Hematopoietic multipotent progenitor cell treated with erythropoietin and hydrocortisone succinate and interleukin-3 and kit ligand, for 4 days (in vitro differentiated cells): ENCODE measurements around the gene KAZN.

Experiments used
- DNase-seq: peaks from one replicate; pipeline ENCODE4 v3.0.0-alpha.2; 2015

The KAZN gene

GRCh38 chr1:14679027-14679688 lies 80.7 kb downstream of the KAZN start:
- no peak for DNase-seq

- DNase-seq = no peak
Observed at GRCh38 chr1:14681182-14681581, 82.7 kb downstream of the KAZN start.

- no peak for DNase-seq
Observed at GRCh38 chr1:14682941-14683621, 84.6 kb downstream of the KAZN start.

DNA sequence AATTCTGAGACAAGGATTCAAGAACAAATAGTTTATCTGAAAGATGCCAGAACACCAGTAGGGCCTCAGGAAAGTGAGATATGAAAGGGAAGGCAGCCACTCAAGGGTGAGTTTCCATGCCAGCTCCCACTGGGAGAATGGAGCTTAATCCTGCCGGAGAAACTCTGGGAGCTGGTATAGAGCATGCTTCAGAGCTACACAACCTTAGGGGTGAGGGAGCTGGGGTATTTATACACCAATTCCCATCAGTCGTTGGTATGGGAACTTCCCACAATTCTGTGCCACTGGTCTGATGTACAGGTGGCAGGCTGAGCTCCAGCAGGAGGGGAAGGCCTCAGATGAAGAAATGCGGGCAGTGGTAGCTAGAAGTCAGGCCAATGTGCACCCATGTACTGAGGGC lies 86.6 kb downstream of the KAZN start:
- DNase-seq = no peak

GRCh38 chr1:14686701-14687100 lies 88.2 kb downstream of the KAZN start:
- no peak for DNase-seq

DNA sequence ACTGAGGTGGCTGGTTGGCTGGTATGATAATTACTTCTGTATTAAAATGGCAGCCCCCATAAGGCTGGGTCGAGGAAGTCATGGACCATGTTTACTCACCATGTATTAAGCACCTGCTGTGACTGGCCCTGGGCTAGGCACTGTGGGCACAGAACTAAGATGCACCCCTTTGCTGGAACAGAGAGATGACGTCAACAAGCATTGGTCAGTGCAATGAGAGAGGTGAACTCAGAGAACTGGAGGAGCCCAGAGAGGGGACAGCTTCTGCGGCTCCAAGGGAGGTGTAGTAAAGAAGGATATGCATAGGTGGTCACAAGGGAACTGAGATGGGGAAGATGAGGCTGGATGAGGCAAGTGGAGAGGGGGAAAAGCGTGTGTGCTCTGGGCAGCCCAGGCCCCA lies 88.7 kb downstream of the KAZN start:
- DNase-seq = no peak

DNA sequence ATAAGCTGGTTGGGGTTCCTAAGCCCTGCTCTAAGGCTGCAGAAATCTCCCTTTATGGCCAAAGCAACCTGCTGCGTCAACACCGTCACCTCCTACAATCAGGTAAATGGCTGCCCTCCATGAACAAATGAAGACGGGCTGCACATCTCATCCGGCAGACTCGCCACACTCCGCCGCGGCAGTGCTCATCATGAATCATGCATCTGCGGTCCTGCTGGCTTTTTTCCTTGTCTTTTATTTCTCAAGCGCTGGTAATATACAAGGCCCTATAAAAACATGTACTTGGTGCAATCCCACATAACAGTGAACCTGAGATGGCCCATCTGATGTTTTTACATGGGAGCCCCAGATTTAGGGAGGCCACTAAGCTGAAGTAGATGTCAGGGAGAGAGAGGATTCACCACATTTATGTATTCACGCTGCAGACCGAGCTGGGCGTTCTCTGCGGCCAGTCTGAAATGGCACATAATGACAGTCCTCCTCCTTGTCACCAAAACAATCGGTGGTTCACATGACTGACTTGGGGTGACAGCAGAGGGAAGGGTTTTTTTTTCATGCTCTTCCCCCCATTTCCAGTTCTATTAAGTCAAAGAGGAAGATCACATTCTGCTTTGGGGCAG lies 91.6 kb downstream of the KAZN start:
- DNase-seq = no peak

- DNase-seq = no peak
Observed at GRCh38 chr1:14693949-14694348, 95.5 kb downstream of the KAZN start.

- DNase-seq = no peak
Observed at GRCh38 chr1:14694589-14694988, 96.1 kb downstream of the KAZN start.

GRCh38 chr1:14696761-14697160 lies 98.3 kb downstream of the KAZN start:
- DNase-seq = no peak

- no peak for DNase-seq
Observed at GRCh38 chr1:14697353-14697752, 98.9 kb downstream of the KAZN start.

GRCh38 chr1:14698314-14698713 lies 99.8 kb downstream of the KAZN start:
- no peak for DNase-seq

GRCh38 chr1:14699620-14700019 lies 101.1 kb downstream of the KAZN start:
- DNase-seq = no peak

- no peak for DNase-seq
Observed at GRCh38 chr1:14704846-14705245, 106.4 kb downstream of the KAZN start.

DNA sequence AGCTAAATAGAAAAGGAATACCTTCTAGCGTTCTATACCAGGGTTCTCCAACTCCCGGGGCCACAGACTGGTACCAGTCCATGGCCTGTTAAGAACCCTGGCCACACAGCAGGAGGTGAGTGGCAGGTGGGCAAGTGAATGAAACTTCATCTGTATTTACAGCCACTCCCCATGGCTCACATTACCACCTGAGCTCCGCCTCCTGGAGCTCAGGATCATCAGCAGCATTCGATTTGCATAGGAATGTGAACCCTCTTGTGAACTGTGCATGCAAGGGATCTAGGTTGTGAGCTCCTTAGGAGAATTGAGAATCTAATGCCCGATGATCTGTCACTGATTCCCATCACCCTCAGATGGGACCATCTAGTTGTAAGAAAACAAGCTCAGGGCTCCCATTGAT lies 107.3 kb downstream of the KAZN start:
- DNase-seq = no peak

GRCh38 chr1:14706631-14707030 lies 108.1 kb downstream of the KAZN start:
- peak; percentile 29 for DNase-seq

- no peak for DNase-seq
Observed at GRCh38 chr1:14707531-14708445, 109.3 kb downstream of the KAZN start.

DNA sequence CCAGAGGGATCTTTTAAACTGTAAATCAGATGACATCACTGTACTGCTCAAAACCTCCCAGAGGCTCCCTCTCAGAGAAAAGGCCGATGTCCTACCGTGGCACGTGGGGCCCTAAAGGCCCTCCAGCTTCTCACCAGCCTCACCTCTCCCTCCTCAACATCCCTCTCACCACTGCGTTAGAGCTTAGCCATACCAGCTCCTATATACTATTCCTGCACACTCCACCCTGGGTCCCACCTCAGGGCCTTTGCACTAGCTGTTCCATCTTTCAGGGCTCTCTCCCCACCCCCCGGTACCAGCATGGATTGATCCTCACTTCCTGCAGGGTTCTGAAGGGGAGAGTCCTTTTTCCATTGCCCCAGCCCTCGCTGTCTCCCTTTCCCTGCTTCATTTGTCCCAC lies 111.8 kb downstream of the KAZN start:
- no peak for DNase-seq

DNA sequence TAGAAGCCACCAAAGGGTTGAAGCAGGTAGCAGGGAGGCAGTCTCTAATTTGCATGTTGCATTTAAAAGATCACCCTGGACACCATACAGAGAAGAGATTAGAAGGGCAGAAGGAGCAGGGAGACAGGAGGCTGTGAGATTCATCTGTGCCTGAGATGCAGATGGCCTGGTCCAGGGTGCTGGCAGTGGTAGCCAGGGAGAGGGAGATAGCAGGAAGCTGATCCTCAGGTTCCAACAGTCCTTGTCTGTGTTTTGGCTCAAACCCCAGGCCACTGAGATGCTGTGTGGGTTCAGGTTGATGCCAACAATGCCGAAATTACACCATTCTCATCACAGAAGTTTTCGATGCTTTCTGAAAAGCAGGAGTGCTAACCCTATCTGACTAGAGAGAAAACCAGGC lies 113.7 kb downstream of the KAZN start:
- no peak for DNase-seq

DNA sequence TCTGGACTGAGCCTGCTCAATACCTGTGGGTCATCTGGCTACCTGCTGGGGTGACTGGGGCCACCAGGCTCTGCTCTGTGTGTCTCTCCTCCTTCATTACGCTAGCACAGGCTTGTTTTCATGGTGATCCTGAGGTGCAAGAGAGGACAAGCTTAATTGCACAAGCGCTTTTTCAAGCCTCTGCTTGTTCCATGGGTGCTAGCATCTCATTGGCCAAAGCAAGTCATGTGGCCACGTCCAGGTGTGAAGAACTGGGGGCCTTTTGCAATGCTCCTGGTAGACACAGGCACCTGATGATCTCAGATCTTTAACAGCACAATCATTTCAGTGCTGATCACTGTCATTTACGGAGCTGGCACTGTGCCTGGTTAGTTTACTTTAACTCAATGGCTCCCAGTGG lies 114.6 kb downstream of the KAZN start:
- DNase-seq = no peak

GRCh38 chr1:14715266-14715665 lies 116.8 kb downstream of the KAZN start:
- no peak for DNase-seq

DNA sequence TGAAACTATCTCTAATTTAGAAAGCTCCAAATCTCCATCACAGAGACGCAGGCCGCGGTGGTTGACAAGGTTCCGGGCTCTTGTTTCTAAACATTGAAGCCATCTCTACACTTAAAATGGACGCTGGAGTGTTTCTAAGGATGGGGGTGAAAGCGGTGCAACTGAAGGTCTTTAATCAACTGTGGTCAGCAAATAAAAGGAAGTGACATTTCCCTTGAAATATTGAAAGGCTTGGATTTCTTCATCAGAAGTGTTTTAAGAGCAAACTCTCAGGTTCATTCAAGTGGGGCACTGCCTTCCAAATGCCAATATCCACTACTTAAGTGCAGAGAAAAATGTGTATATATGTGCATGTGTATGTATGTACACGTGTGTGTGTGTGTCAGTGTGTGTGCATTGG lies 117.3 kb downstream of the KAZN start:
- peak; percentile 7 for DNase-seq

DNA sequence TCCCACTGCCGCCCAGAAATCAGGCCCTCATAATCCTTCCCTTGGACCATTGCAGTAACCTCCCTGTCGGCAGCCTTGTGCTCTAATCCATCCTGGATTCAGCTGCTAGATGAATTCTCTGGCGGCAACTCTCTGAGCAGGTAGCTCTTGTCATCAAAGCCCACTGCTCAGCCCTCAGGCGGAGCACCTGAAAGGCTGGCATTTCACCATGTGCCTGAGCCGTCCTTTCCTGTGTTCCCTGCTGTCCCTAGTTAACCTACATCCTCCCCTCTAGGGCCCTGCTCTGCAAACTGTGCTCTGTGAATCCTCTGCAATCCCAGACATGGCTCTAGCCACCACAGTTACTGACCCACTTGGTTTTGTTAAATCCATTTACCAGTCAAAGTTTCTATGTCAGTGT lies 118.0 kb downstream of the KAZN start:
- no peak for DNase-seq
